Measurements from ENCODE around the gene HPGD.

GRCh38 chr4:174517502-174518445 lies 4.5 kb downstream of the HPGD start:
- TF ChIP-seq CTCF (IDR thresholded peaks at IDR 0.05; ENCODE audit: low read length) (no peak), EZH2 (IDR thresholded peaks at IDR 0.05; ENCODE audit: borderline replicate concordance, low read length) (no peak)
